ENCODE measurements around the gene GRIP2.

GRIP2 gene

GRCh38 chr3:14441920-14442300 is 98.2 kb downstream of the GRIP2 start:
- no peak overlapping the region for H3K4me3 Mint-ChIP-seq
- peaks cover 30% of the 10 kb centered on the region for H3K36me3 Mint-ChIP-seq (ENCODE audit: low read depth)
- H3K27ac Mint-ChIP-seq, result no peak overlapping the region
- peaks cover 22% of the 10 kb centered on the region for H3K4me1 Mint-ChIP-seq
- peaks cover 3% of the 10 kb centered on the region for H3K27me3 Mint-ChIP-seq (ENCODE audit: low read depth, poor library complexity)
- no peaks in the 10 kb centered on the region for H3K9me3 Mint-ChIP-seq
- no peak for DNase-seq
- no peak for TF ChIP-seq CTCF (IDR thresholded peaks at IDR 0.05)

GRCh38 chr3:14441240-14441919 is 98.8 kb downstream of the GRIP2 start:
- Mint-ChIP-seq H3K4me3 (no peak overlapping the region), H3K36me3 (ENCODE audit: low read depth) (peaks cover 26% of the 10 kb centered on the region), H3K27me3 (ENCODE audit: low read depth, poor library complexity) (peaks cover 3% of the 10 kb centered on the region), H3K27ac (peak overlapping the region; percentile 22), H3K9me3 (no peaks in the 10 kb centered on the region), H3K4me1 (peaks cover 22% of the 10 kb centered on the region)
- no peak for DNase-seq
- no peak for TF ChIP-seq CTCF (IDR thresholded peaks at IDR 0.05)

- Mint-ChIP-seq H3K4me3 (no peak overlapping the region), H3K36me3 (ENCODE audit: low read depth) (peaks cover 19% of the 10 kb centered on the region), H3K4me1 (peaks cover 22% of the 10 kb centered on the region), H3K27me3 (ENCODE audit: low read depth, poor library complexity) (peaks cover 3% of the 10 kb centered on the region), H3K27ac (peak overlapping the region; percentile 53), H3K9me3 (no peaks in the 10 kb centered on the region)
- TF ChIP-seq CTCF (IDR thresholded peaks at IDR 0.05), result no peak
- DNase-seq, result peak; percentile 58
Observed at GRCh38 chr3:14440531-14441239, 99.5 kb downstream of the GRIP2 start.

GRCh38 chr3:14440168-14440518 is 100.0 kb downstream of the GRIP2 start:
- no peaks in the 10 kb centered on the region for H3K9me3 Mint-ChIP-seq
- peaks cover 1% of the 10 kb centered on the region for H3K27me3 Mint-ChIP-seq (ENCODE audit: low read depth, poor library complexity)
- peaks cover 14% of the 10 kb centered on the region for H3K36me3 Mint-ChIP-seq (ENCODE audit: low read depth)
- H3K4me1 Mint-ChIP-seq, result peaks cover 23% of the 10 kb centered on the region
- DNase-seq, result no peak
- no peak for TF ChIP-seq CTCF (IDR thresholded peaks at IDR 0.05)
- no peak overlapping the region for H3K4me3 Mint-ChIP-seq
- peak overlapping the region; percentile 53 for H3K27ac Mint-ChIP-seq

DNA sequence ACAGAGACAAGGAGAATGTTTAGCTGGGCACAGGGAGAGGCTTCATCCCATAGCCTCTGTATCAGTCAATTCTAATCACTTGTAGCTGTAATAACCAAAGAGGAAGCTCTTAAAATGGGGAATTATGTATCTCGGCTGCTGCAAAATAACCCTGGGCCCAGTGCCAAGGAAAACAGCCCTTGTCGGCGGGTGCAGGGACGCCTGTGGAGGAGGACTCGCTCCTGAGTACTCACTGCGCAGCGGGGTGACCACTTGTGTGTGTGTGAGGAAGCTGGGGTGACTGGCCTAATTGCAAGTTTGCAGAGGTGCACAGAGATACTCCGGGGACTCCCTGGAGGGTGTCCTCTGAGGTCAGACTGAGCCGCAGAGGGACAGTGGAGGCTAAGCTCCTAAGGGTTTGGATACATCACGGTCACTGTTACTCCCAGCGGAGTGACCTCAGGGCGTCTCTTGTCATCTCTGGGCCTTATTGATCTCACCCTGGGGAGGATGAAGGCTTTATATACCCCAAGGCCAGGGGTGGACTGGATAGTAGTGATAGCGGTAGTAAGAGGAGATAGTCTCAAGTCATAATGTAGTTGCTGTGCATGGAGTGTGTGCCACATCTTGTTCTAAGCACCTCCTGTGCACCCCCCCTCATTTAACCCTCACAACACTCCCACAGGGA is 100.5 kb downstream of the GRIP2 start:
- no peaks in the 10 kb centered on the region for H3K27me3 Mint-ChIP-seq (ENCODE audit: low read depth, poor library complexity)
- TF ChIP-seq CTCF (IDR thresholded peaks at IDR 0.05), result no peak
- H3K36me3 Mint-ChIP-seq (ENCODE audit: low read depth), result peaks cover 8% of the 10 kb centered on the region
- no peak for DNase-seq
- peak overlapping the region; percentile 71 for H3K27ac Mint-ChIP-seq
- H3K9me3 Mint-ChIP-seq, result no peaks in the 10 kb centered on the region
- H3K4me1 Mint-ChIP-seq, result peaks cover 28% of the 10 kb centered on the region
- no peak overlapping the region for H3K4me3 Mint-ChIP-seq
